SJSA1 (cell line): ENCODE measurements around the gene ELP5. TPM values are rescaled to one million over a fixed set of nuclear protein-coding genes. Genes with fewer than 3 reads are reported as not detected.
"Not testable (repeated sequence)": the region's sequence is repeated elsewhere in the genome, so short reads cannot be mapped to it uniquely, and the experiment has no call there.

ENCODE experiments used
- DNase-seq, 2 experiments: peaks; one replicate each; pipeline ENCODE4 v3.0.0-alpha.2; 2015 to 2020; ENCODE audit warnings: low spot score in 2 of 2, low read depth in 1 of 2
- H3K27ac ChIP-seq: fragments of 250-450 bp; sonication (Bioruptor Pico); 2 replicates; pipeline ENCODE4 v1.5.1; 2020; ENCODE audit warnings: mild to moderate bottlenecking, moderate library complexity
- H3K27me3 ChIP-seq: fragments of 250-450 bp; sonication (Bioruptor Pico); replicated peaks from 2 replicates; pipeline ENCODE4 v1.5.1; 2020; ENCODE audit warnings: mild to moderate bottlenecking, moderate library complexity
- H3K36me3 ChIP-seq: fragments of 250-450 bp; sonication (Bioruptor Pico); 2 replicates; pipeline ENCODE4 v1.5.1; 2020; ENCODE audit warnings: mild to moderate bottlenecking
- H3K4me1 ChIP-seq: fragments of 250-450 bp; sonication (Bioruptor Pico); replicated peaks from 2 replicates; pipeline ENCODE4 v1.6.1; 2021; ENCODE audit warnings: mild to moderate bottlenecking
- H3K4me3 ChIP-seq: fragments of 250-450 bp; sonication (Bioruptor Pico); 2 replicates; pipeline ENCODE4 v1.5.1; 2020; ENCODE audit warnings: mild to moderate bottlenecking
- H3K9me3 ChIP-seq: fragments of 250-450 bp; sonication (Bioruptor Pico); replicated peaks from 2 replicates; pipeline ENCODE4 v1.5.1; 2020; ENCODE audit warnings: mild to moderate bottlenecking
- total RNA-seq: library from RNA; depleted of rRNA; stranded (reverse); fragments of >200 nt; shearing (Covaris generic); gene quantifications from 2 replicates; pipeline ENCODE4 v1.2.3, GENCODE V29; 2014

Gene ELP5
- total RNA-seq, 1 experiment from 2014 or later, result 37.2 TPM

- Histone ChIP-seq H3K9me3 (no peaks in the 10 kb centered on the region), H3K4me3 (no peak overlapping the region), H3K36me3 (peaks cover 55% of the 10 kb centered on the region), H3K27ac (no peak overlapping the region), H3K27me3 (no peaks in the 10 kb centered on the region), H3K4me1 (peaks cover 39% of the 10 kb centered on the region)
- no peak for DNase-seq
These were observed 15.2 kb upstream of the ELP5 start for GRCh38 chr17:7236808-7237207.

GRCh38 chr17:7237266-7237760, 14.7 kb upstream of the ELP5 start:
- H3K4me1 ChIP-seq, result peaks cover 36% of the 10 kb centered on the region
- H3K27ac ChIP-seq, result peak overlapping the region; percentile 25; the same call in 1 of the 2 replicates
- H3K9me3 ChIP-seq, result no peaks in the 10 kb centered on the region
- peak overlapping the region; percentile 51 for H3K4me3 ChIP-seq
- H3K27me3 ChIP-seq, result no peaks in the 10 kb centered on the region
- DNase-seq, result no peak
- peaks cover 51% of the 10 kb centered on the region for H3K36me3 ChIP-seq

- H3K27ac ChIP-seq, result peak overlapping the region; percentile 25; the same call in 1 of the 2 replicates
- no peaks in the 10 kb centered on the region for H3K27me3 ChIP-seq
- H3K36me3 ChIP-seq, result peaks cover 50% of the 10 kb centered on the region
- peak overlapping the region; percentile 51 for H3K4me3 ChIP-seq
- peaks cover 31% of the 10 kb centered on the region for H3K4me1 ChIP-seq
- H3K9me3 ChIP-seq, result no peaks in the 10 kb centered on the region
- peak; percentile 44 to 79 for DNase-seq
These were observed 14.1 kb upstream of the ELP5 start for GRCh38 chr17:7237761-7238419.

- Histone ChIP-seq H3K27me3 (no peaks in the 10 kb centered on the region), H3K27ac (no peak overlapping the region), H3K4me3 (peak overlapping the region; percentile 60), H3K36me3 (peaks cover 56% of the 10 kb centered on the region), H3K9me3 (no peaks in the 10 kb centered on the region), H3K4me1 (peaks cover 30% of the 10 kb centered on the region)
- no peak for DNase-seq
These were observed 13.5 kb upstream of the ELP5 start for GRCh38 chr17:7238420-7239090.

- Histone ChIP-seq H3K27ac (no peak within 1 kb of the TSS), H3K9me3 (no peaks in the 10 kb centered on the region), H3K27me3 (no peaks in the 10 kb centered on the region), H3K4me3 (peak within 1 kb of the TSS; percentile 60), H3K4me1 (peaks cover 29% of the 10 kb centered on the region), H3K36me3 (peaks cover 58% of the 10 kb centered on the region)
- DNase-seq, result peak; percentile 99 to 100
These were observed 12.7 kb upstream of the ELP5 start, which contains the start of gene PHF23 for GRCh38 chr17:7239091-7240027. PHF23 (minus strand) TSS chr17:7239457; CDS start chr17:7239279, 178 bp downstream.

- H3K36me3 ChIP-seq, result peaks cover 55% of the 10 kb centered on the region
- no peaks in the 10 kb centered on the region for H3K9me3 ChIP-seq
- no peak overlapping the region for H3K27ac ChIP-seq
- DNase-seq, result no peak
- H3K4me3 ChIP-seq, result no peak overlapping the region
- peaks cover 22% of the 10 kb centered on the region for H3K4me1 ChIP-seq
- H3K27me3 ChIP-seq, result no peaks in the 10 kb centered on the region
These were observed 11.6 kb upstream of the ELP5 start for GRCh38 chr17:7240375-7240774.

- H3K36me3 ChIP-seq, result peaks cover 54% of the 10 kb centered on the region
- no peak overlapping the region; the same call in 1 of the 2 replicates for H3K27ac ChIP-seq
- no peak for DNase-seq
- peaks cover 22% of the 10 kb centered on the region for H3K4me1 ChIP-seq
- H3K27me3 ChIP-seq, result no peaks in the 10 kb centered on the region
- peak overlapping the region; percentile 64 for H3K4me3 ChIP-seq
- H3K9me3 ChIP-seq, result no peaks in the 10 kb centered on the region
These were observed 10.8 kb upstream of the ELP5 start for GRCh38 chr17:7241090-7241733.

- Histone ChIP-seq H3K4me3 (peak within 1 kb of the TSS; percentile 64), H3K27me3 (no peaks in the 10 kb centered on the region), H3K4me1 (peaks cover 22% of the 10 kb centered on the region), H3K27ac (peak within 1 kb of the TSS; percentile 75), H3K9me3 (no peaks in the 10 kb centered on the region), H3K36me3 (peaks cover 54% of the 10 kb centered on the region)
- DNase-seq, result peak; percentile 89 to 95
These were observed 10.0 kb upstream of the ELP5 start, which contains the start of gene GABARAP for GRCh38 chr17:7241783-7242716. GABARAP (minus strand) TSS chr17:7242449; CDS start chr17:7242330, 119 bp downstream.

GRCh38 chr17:7242717-7243452, 9.1 kb upstream of the ELP5 start:
- peak; percentile 92 to 98 for DNase-seq
- H3K4me1 ChIP-seq, result peaks cover 17% of the 10 kb centered on the region
- peaks cover 49% of the 10 kb centered on the region for H3K36me3 ChIP-seq
- H3K4me3 ChIP-seq, result peak overlapping the region; percentile 64
- peak overlapping the region; percentile 75 for H3K27ac ChIP-seq
- no peaks in the 10 kb centered on the region for H3K9me3 ChIP-seq
- H3K27me3 ChIP-seq, result no peaks in the 10 kb centered on the region

- Histone ChIP-seq H3K27ac (peak overlapping the region; percentile 75; the same call in 1 of the 2 replicates), H3K4me3 (peak overlapping the region; percentile 64), H3K9me3 (no peaks in the 10 kb centered on the region), H3K36me3 (peaks cover 49% of the 10 kb centered on the region), H3K27me3 (no peaks in the 10 kb centered on the region), H3K4me1 (peaks cover 17% of the 10 kb centered on the region)
- DNase-seq, result no peak
These were observed 8.6 kb upstream of the ELP5 start for GRCh38 chr17:7243453-7243729.

- H3K9me3 ChIP-seq, H3K4me3 ChIP-seq, H3K27ac ChIP-seq, DNase-seq, H3K27me3 ChIP-seq: not testable (repeated sequence)
- Histone ChIP-seq H3K36me3 (peaks cover 52% of the 10 kb centered on the region), H3K4me1 (peaks cover 17% of the 10 kb centered on the region)
These were observed 8.2 kb upstream of the ELP5 start for GRCh38 chr17:7243838-7244237.

GRCh38 chr17:7246779-7247178, 5.2 kb upstream of the ELP5 start:
- H3K36me3 ChIP-seq, result peaks cover 37% of the 10 kb centered on the region
- H3K27ac ChIP-seq, result no peak overlapping the region
- H3K27me3 ChIP-seq, result no peaks in the 10 kb centered on the region
- H3K4me3 ChIP-seq, result no peak overlapping the region
- no peaks in the 10 kb centered on the region for H3K9me3 ChIP-seq
- H3K4me1 ChIP-seq, result peaks cover 16% of the 10 kb centered on the region
- DNase-seq, result no peak
